ACC112 (cell line): ENCODE measurements around the gene MRFAP1L1.
"Not testable (repeated sequence)": the region's sequence is repeated elsewhere in the genome, so short reads cannot be mapped to it uniquely, and the experiment has no call there.

Experiments
- H2AFZ ChIP-seq: fragments of 200-600 bp; sonication (generic); one replicate; pipeline ENCODE4 v1.6.0; 2017; ENCODE audit warnings: antibody characterized with exemption, low read length; ENCODE audit not compliant: unreplicated experiment
- H3K27ac ChIP-seq: fragments of 200-600 bp; sonication (generic); 2 replicates; pipeline ENCODE4 v1.5.1; 2014; ENCODE audit warnings: low read depth, mild to moderate bottlenecking, antibody characterized with exemption, low read length, moderate library complexity
- H3K27me3 ChIP-seq: fragments of 200-600 bp; sonication (generic); 2 replicates; pipeline ENCODE4 v1.6.1; 2014; ENCODE audit warnings: mild to moderate bottlenecking, antibody characterized with exemption, low read length, moderate library complexity, mixed read lengths; ENCODE audit not compliant: insufficient read depth
- H3K36me3 ChIP-seq: fragments of 200-600 bp; sonication (generic); 2 replicates; pipeline ENCODE4 v1.6.1; 2016; ENCODE audit warnings: mild to moderate bottlenecking, antibody characterized with exemption, low read length, moderate library complexity, mixed read lengths; ENCODE audit not compliant: insufficient read depth
- H3K4me1 ChIP-seq: fragments of 200-600 bp; sonication (generic); one replicate; pipeline ENCODE4 v1.6.1; 2016; ENCODE audit warnings: low read length, mixed read lengths; ENCODE audit not compliant: insufficient read depth, unreplicated experiment, control insufficient read depth
- H3K4me3 ChIP-seq: fragments of 200-600 bp; sonication (generic); 2 replicates; pipeline ENCODE4 v1.5.1; 2014; ENCODE audit warnings: mild to moderate bottlenecking, low read depth, low read length
- H3K79me2 ChIP-seq: fragments of 200-600 bp; sonication (generic); one replicate; pipeline ENCODE4 v1.6.0; 2016; ENCODE audit warnings: low read length; ENCODE audit not compliant: control insufficient read depth, unreplicated experiment, insufficient read depth

Gene MRFAP1L1

GRCh38 chr4:6673660-6674499 is 35.8 kb downstream of the MRFAP1L1 start:
- Histone ChIP-seq H3K79me2 (peaks cover 30% of the 10 kb centered on the region), H3K27me3 (no peaks in the 10 kb centered on the region), H3K4me3 (peak overlapping the region; percentile 94), H3K36me3 (peaks cover 6% of the 10 kb centered on the region; the same call in 1 of the 2 replicates), H3K4me1 (peaks cover 26% of the 10 kb centered on the region), H2AFZ (peak overlapping the region; percentile 47), H3K27ac (peak overlapping the region; percentile 51)

DNA sequence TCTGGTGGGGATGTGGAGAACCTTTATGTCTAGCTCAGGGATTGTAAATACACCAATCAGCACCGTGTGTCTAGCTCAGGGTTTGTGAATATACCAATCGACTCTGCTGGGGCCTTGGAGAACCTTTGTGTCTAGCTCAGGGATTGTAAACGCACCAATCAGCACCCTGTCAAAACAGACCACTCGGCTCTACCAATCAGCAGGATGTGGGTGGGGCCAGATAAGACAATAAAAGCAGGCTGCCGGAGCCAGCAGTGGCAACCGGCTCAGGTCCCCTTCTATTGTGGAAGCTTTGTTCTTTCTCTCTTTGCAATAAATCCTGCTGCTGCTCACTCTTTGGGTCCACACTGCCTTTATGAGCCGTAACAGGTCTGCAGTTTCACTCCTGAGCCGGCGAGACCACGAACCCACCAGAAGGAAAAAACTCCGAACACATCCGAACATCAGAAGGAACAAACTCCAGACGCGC is 36.4 kb downstream of the MRFAP1L1 start:
- Histone ChIP-seq H3K4me3 (peak overlapping the region; percentile 94), H2AFZ (peak overlapping the region; percentile 33), H3K27ac (peak overlapping the region; percentile 51)

DNA sequence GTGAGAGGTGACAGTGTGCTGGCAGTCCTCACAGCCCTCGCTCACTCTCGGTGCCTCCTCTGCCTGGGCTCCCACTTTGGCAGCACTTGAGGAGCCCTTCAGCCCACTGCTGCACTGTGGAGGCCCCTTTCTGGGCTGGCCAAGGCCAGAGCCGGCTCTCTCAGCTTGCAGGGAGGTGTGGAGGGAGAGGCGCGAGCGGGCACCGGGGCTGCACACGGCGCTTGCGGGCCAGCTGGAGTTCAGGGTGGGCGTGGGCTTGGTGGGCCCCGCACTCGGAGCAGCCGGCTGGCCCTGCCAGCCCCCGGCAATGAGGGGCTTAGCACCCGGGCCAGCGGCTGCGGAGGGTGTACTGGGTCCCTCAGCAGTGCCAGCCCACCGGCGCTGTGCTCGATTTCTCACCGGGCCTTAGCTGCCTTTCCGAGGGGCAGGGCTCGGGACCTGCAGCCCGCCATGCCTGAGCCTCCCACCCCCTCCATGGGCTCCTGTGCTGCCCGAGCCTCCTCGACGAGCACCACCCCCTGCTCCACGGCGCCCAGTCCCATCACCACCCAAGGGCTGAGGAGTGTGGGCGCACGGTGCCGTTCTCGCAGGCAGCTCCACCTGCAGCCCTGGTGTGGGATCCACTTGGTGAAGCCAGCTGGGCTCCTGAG is 37.0 kb downstream of the MRFAP1L1 start:
- Histone ChIP-seq H3K4me1 (peaks cover 26% of the 10 kb centered on the region), H3K79me2 (peaks cover 30% of the 10 kb centered on the region), H3K4me3 (peak overlapping the region; percentile 94)
- H3K27ac ChIP-seq, H2AFZ ChIP-seq, H3K36me3 ChIP-seq, H3K27me3 ChIP-seq: not testable (repeated sequence)

More for the DNA sequence above, 36.4 kb downstream of the MRFAP1L1 start:
- H3K36me3 ChIP-seq, H3K27me3 ChIP-seq: not testable (repeated sequence)
- Histone ChIP-seq H3K4me1 (peaks cover 26% of the 10 kb centered on the region), H3K79me2 (peaks cover 30% of the 10 kb centered on the region)

DNA sequence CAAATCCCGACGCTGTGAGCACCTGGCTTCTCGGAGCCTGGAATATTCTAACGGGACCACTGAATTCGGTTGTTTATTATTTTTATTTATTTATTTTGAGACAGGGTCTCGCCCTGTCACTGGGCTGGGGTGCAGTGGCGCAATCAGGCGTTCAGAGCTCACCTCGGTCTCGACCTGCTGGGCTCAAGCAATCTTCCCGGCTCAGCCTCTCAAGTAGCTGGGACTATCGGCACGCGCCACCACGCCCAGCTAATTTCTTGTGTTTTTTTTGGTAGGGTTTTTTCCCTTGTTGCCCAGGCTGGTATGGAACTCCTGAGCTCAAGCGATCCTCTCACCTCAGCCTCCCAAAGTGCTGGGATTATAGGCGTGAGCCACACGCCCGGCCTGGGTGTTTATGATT is 37.5 kb downstream of the MRFAP1L1 start:
- Histone ChIP-seq H3K4me1 (peaks cover 23% of the 10 kb centered on the region), H3K79me2 (peaks cover 27% of the 10 kb centered on the region), H3K4me3 (no peak overlapping the region), H3K27me3 (no peaks in the 10 kb centered on the region), H3K27ac (no peak overlapping the region), H2AFZ (no peak overlapping the region), H3K36me3 (peaks cover 6% of the 10 kb centered on the region; the same call in 1 of the 2 replicates)

GRCh38 chr4:6671648-6672047 is 38.0 kb downstream of the MRFAP1L1 start:
- H3K27me3 ChIP-seq, result no peaks in the 10 kb centered on the region
- no peak overlapping the region for H3K27ac ChIP-seq
- H3K36me3 ChIP-seq, result peaks cover 6% of the 10 kb centered on the region; the same call in 1 of the 2 replicates
- H3K4me1 ChIP-seq, result peaks cover 18% of the 10 kb centered on the region
- no peak overlapping the region for H2AFZ ChIP-seq
- no peak overlapping the region for H3K4me3 ChIP-seq
- peaks cover 23% of the 10 kb centered on the region for H3K79me2 ChIP-seq

DNA sequence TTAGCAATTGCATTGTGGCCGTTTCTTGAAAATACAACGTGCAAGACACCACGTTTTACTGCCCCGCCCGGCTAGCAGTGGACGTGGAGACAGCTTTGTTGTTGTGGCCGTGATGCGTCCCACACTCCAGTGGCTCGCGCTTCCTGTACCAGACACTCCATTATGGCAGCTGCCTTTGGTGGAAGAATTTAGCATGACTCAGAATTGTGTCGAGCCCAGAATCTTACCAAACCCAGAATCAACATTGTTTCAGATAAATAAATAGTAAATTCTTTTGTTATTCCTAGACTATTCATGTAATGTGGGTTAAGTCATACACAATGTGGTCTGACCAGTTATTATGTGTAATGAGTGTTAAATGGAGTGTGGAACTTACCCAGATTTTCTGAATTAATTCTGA is 41.3 kb downstream of the MRFAP1L1 start:
- Histone ChIP-seq H3K4me1 (no peaks in the 10 kb centered on the region), H3K27ac (no peak overlapping the region), H3K27me3 (peaks cover 11% of the 10 kb centered on the region; the same call in 1 of the 2 replicates), H3K79me2 (no peaks in the 10 kb centered on the region), H2AFZ (no peak overlapping the region), H3K36me3 (no peaks in the 10 kb centered on the region), H3K4me3 (no peak overlapping the region)

GRCh38 chr4:6665320-6665654 is 44.4 kb downstream of the MRFAP1L1 start:
- peaks cover 11% of the 10 kb centered on the region; the same call in 1 of the 2 replicates for H3K27me3 ChIP-seq
- H2AFZ ChIP-seq, result no peak overlapping the region
- no peaks in the 10 kb centered on the region for H3K79me2 ChIP-seq
- no peaks in the 10 kb centered on the region for H3K36me3 ChIP-seq
- no peaks in the 10 kb centered on the region for H3K4me1 ChIP-seq
- no peak overlapping the region for H3K27ac ChIP-seq
- no peak overlapping the region for H3K4me3 ChIP-seq

- Histone ChIP-seq H3K4me3 (0 out of 2 replicates have a peak overlapping the region, but pooled peaks have one; percentile 39), H2AFZ (no peak overlapping the region), H3K27me3 (peaks cover 11% of the 10 kb centered on the region; the same call in 1 of the 2 replicates)
Observed at GRCh38 chr4:6663596-6664393, 45.9 kb downstream of the MRFAP1L1 start.

DNA sequence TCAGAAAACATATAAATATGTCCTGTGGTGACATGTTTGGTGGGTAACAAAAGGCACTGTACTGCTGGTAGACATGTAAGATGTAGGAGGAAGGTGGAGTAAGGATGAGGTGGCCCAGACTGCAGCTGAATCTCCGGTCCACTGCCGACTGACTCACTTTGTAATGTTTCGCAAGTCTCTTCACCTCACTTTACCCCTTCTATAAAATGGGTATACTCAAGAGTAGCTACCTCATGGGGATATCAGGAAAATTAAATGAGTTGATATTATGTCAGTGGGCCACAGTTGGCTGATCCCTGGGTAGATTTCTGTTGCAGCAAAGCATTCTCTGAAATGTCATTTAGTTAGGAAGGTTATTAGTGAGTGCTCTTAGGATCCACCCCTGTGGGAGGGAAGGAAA is 47.1 kb downstream of the MRFAP1L1 start:
- H2AFZ ChIP-seq, result no peak overlapping the region
- no peak overlapping the region for H3K4me3 ChIP-seq
- H3K27ac ChIP-seq, result no peak overlapping the region
- H3K27me3 ChIP-seq, result peaks cover 11% of the 10 kb centered on the region; the same call in 1 of the 2 replicates
- no peaks in the 10 kb centered on the region for H3K79me2 ChIP-seq
- peaks cover 7% of the 10 kb centered on the region for H3K4me1 ChIP-seq
- H3K36me3 ChIP-seq, result no peaks in the 10 kb centered on the region

More at GRCh38 chr4:6663596-6664393, 45.9 kb downstream of the MRFAP1L1 start:
- Histone ChIP-seq H3K27ac (no peak overlapping the region), H3K36me3 (no peaks in the 10 kb centered on the region), H3K4me1 (peaks cover 7% of the 10 kb centered on the region), H3K79me2 (no peaks in the 10 kb centered on the region)

DNA sequence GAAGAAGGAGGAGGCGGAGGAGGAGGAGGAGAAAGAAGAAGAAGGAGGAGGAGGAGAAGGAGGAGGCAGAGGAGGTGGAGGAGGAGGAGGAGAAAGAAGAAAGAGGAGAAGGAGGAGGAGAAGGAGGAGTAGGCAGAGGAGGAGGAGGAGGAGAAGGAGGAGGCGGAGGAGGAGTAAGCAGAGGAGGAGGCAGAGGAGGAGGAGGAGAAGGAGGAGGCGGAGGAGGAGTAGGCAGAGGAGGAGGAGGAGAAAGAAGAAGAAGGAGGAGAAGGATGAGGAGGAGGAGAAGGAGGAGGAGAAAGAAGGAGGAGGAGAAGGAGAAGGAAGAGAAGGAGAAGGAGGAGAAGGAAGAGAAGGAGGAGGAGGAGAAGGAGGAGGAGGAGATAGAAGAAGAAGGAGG is 49.2 kb downstream of the MRFAP1L1 start:
- no peaks in the 10 kb centered on the region for H3K36me3 ChIP-seq
- no peak overlapping the region for H2AFZ ChIP-seq
- no peaks in the 10 kb centered on the region for H3K79me2 ChIP-seq
- H3K4me3 ChIP-seq, result no peak overlapping the region
- peaks cover 11% of the 10 kb centered on the region; the same call in 1 of the 2 replicates for H3K27me3 ChIP-seq
- peaks cover 7% of the 10 kb centered on the region for H3K4me1 ChIP-seq
- no peak overlapping the region for H3K27ac ChIP-seq
